Bronchus fibroblast of lung (primary cell): ENCODE measurements around the gene ZNF630. TPM values are rescaled to one million over a fixed set of nuclear protein-coding genes. Genes with fewer than 3 reads are reported as not detected.

ENCODE experiments used
- total RNA-seq: library from RNA; depleted of rRNA; stranded (reverse); fragments of >200 nt; gene quantifications from 2 replicates; pipeline ENCODE4 v1.2.3, GENCODE V29; 2015

ZNF630 gene
- total RNA-seq: 0.45 and 1.3 TPM in 2 replicates

GRCh38 chrX:48071064-48071985 lies at the start of gene ZNF630:
TSS of gene ZNF630 (minus strand) at chrX:48071640. CDS start at chrX:48066886, 4,754 bp downstream.

Other genes starting within 250 kb of the ZNF630 start
- 2.7 and 3.9 TPM in 2 replicates for gene ZNF81, start 234.7 kb downstream of the ZNF630 start, total RNA-seq
- 1.9 and 2.0 TPM in 2 replicates for gene ZNF182, start 67.7 kb downstream of the ZNF630 start, total RNA-seq
- gene SPACA5, start 64.7 kb downstream of the ZNF630 start, total RNA-seq: not detected in 2 replicates
- gene SPACA5B, start 59.0 kb upstream of the ZNF630 start, total RNA-seq: not detected in 2 replicates
- gene SSX5, start 125.2 kb upstream of the ZNF630 start, total RNA-seq: not detected in 2 replicates
- gene SSX1, start 183.8 kb upstream of the ZNF630 start, total RNA-seq: not detected in 2 replicates